ENCODE measurements around the gene SAMD11. TPM values are rescaled to one million over a fixed set of nuclear protein-coding genes. Genes with fewer than 3 reads are reported as not detected.

SAMD11 gene
- total and polyA plus RNA-seq, 2 of the 13 experiments (the other 11 are each of a cell fraction or from before 2014, with no cell fraction given), result 0.11 TPM; not detected in 1

DNA sequence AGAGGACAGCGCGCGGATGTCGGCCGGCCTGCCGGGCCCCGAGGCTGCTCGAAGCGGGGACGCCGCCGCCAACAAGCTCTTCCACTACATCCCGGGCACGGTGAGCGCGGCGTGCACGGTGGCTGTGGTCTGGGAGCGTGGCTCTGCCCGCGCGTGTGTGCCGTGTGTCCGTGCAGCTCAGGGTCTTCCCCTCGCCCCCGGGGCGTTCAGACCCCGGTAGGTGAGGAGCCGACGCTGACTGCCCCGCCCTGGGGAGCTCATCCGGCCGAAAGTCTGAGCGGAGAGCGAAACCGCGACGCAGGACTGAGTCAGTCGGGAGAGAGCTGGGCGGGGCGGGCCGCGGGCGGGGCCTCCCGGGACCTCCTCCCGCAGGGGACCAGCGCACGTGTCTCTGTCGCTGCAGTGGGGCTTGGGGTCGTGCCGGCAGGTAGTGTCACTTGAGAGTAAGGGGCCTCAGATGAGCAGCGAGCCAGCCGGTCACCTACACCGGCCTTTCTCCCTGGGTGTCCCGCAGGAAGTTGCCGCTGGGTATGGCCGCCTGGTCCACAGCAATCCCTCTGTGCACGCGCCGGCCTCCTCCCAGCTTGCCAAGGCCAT lies 43.1 kb downstream of the SAMD11 start (continued):
- TF ChIP-seq, protein P1, sequence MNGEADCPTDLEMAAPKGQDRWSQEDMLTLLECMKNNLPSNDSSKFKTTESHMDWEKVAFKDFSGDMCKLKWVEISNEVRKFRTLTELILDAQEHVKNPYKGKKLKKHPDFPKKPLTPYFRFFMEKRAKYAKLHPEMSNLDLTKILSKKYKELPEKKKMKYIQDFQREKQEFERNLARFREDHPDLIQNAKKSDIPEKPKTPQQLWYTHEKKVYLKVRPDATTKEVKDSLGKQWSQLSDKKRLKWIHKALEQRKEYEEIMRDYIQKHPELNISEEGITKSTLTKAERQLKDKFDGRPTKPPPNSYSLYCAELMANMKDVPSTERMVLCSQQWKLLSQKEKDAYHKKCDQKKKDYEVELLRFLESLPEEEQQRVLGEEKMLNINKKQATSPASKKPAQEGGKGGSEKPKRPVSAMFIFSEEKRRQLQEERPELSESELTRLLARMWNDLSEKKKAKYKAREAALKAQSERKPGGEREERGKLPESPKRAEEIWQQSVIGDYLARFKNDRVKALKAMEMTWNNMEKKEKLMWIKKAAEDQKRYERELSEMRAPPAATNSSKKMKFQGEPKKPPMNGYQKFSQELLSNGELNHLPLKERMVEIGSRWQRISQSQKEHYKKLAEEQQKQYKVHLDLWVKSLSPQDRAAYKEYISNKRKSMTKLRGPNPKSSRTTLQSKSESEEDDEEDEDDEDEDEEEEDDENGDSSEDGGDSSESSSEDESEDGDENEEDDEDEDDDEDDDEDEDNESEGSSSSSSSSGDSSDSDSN (CRISPR knock-in tag; IDR thresholded peaks at IDR 0.05), result peak; percentile 75
- no peak for TF ChIP-seq FIP1L1 (IDR thresholded peaks at IDR 0.05; ENCODE audit: borderline replicate concordance, insufficient read depth, low read depth, low read length)
- TF ChIP-seq, protein P2, sequence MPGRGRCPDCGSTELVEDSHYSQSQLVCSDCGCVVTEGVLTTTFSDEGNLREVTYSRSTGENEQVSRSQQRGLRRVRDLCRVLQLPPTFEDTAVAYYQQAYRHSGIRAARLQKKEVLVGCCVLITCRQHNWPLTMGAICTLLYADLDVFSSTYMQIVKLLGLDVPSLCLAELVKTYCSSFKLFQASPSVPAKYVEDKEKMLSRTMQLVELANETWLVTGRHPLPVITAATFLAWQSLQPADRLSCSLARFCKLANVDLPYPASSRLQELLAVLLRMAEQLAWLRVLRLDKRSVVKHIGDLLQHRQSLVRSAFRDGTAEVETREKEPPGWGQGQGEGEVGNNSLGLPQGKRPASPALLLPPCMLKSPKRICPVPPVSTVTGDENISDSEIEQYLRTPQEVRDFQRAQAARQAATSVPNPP (CRISPR knock-in tag; IDR thresholded peaks at IDR 0.05), result no peak
- no peak for TF ChIP-seq KLF11 (CRISPR knock-in tag; IDR thresholded peaks at IDR 0.05)
- TF ChIP-seq, protein P3, sequence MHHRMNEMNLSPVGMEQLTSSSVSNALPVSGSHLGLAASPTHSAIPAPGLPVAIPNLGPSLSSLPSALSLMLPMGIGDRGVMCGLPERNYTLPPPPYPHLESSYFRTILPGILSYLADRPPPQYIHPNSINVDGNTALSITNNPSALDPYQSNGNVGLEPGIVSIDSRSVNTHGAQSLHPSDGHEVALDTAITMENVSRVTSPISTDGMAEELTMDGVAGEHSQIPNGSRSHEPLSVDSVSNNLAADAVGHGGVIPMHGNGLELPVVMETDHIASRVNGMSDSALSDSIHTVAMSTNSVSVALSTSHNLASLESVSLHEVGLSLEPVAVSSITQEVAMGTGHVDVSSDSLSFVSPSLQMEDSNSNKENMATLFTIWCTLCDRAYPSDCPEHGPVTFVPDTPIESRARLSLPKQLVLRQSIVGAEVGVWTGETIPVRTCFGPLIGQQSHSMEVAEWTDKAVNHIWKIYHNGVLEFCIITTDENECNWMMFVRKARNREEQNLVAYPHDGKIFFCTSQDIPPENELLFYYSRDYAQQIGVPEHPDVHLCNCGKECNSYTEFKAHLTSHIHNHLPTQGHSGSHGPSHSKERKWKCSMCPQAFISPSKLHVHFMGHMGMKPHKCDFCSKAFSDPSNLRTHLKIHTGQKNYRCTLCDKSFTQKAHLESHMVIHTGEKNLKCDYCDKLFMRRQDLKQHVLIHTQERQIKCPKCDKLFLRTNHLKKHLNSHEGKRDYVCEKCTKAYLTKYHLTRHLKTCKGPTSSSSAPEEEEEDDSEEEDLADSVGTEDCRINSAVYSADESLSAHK (CRISPR knock-in tag; IDR thresholded peaks at IDR 0.05; ENCODE audit: borderline replicate concordance), result no peak
- TF ChIP-seq ZNF652 (CRISPR knock-in tag; IDR thresholded peaks at IDR 0.05; ENCODE audit: borderline replicate concordance, low read depth), result no peak
- TF ChIP-seq ATF7 (IDR thresholded peaks at IDR 0.05), result no peak
- TF ChIP-seq ATF7 (CRISPR knock-in tag; IDR thresholded peaks at IDR 0.05), result no peak
- no peak for TF ChIP-seq ZFYVE20 (CRISPR knock-in tag; IDR thresholded peaks at IDR 0.05; ENCODE audit: borderline replicate concordance, low read depth)
- no peak for TF ChIP-seq ZNF354B (CRISPR knock-in tag; IDR thresholded peaks at IDR 0.05)
- TF ChIP-seq, protein P4, sequence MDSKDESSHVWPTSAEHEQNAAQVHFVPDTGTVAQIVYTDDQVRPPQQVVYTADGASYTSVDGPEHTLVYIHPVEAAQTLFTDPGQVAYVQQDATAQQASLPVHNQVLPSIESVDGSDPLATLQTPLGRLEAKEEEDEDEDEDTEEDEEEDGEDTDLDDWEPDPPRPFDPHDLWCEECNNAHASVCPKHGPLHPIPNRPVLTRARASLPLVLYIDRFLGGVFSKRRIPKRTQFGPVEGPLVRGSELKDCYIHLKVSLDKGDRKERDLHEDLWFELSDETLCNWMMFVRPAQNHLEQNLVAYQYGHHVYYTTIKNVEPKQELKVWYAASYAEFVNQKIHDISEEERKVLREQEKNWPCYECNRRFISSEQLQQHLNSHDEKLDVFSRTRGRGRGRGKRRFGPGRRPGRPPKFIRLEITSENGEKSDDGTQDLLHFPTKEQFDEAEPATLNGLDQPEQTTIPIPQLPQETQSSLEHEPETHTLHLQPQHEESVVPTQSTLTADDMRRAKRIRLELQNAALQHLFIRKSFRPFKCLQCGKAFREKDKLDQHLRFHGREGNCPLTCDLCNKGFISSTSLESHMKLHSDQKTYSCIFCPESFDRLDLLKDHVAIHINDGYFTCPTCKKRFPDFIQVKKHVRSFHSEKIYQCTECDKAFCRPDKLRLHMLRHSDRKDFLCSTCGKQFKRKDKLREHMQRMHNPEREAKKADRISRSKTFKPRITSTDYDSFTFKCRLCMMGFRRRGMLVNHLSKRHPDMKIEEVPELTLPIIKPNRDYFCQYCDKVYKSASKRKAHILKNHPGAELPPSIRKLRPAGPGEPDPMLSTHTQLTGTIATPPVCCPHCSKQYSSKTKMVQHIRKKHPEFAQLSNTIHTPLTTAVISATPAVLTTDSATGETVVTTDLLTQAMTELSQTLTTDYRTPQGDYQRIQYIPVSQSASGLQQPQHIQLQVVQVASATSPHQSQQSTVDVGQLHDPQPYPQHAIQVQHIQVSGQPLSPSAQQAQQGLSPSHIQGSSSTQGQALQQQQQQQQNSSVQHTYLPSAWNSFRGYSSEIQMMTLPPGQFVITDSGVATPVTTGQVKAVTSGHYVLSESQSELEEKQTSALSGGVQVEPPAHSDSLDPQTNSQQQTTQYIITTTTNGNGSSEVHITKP (CRISPR knock-in tag; IDR thresholded peaks at IDR 0.05; ENCODE audit: low read depth), result no peak; the same call in 1 of the 2 replicates
- TF ChIP-seq SSRP1 (CRISPR knock-in tag; IDR thresholded peaks at IDR 0.05), result no peak
- 0 out of 2 replicates have a peak, but pooled peaks have one; percentile 40 for TF ChIP-seq KDM3A (CRISPR knock-in tag; IDR thresholded peaks at IDR 0.05; ENCODE audit: low read depth)
- TF ChIP-seq, protein P5, sequence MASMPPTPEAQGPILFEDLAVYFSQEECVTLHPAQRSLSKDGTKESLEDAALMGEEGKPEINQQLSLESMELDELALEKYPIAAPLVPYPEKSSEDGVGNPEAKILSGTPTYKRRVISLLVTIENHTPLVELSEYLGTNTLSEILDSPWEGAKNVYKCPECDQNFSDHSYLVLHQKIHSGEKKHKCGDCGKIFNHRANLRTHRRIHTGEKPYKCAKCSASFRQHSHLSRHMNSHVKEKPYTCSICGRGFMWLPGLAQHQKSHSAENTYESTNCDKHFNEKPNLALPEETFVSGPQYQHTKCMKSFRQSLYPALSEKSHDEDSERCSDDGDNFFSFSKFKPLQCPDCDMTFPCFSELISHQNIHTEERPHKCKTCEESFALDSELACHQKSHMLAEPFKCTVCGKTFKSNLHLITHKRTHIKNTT (CRISPR knock-in tag; IDR thresholded peaks at IDR 0.05), result no peak
- TF ChIP-seq ZNF569 (CRISPR knock-in tag; IDR thresholded peaks at IDR 0.05; ENCODE audit: borderline replicate concordance), result no peak
- no peak for TF ChIP-seq FOXA1 (IDR thresholded peaks at IDR 0.05)
- TF ChIP-seq FOXA1 (CRISPR knock-in tag; IDR thresholded peaks at IDR 0.05), result no peak

Data from HepG2 (cell line).